HepG2 (cell line): ENCODE measurements around the gene MAP1B. TPM values are rescaled to one million over a fixed set of nuclear protein-coding genes. Genes with fewer than 3 reads are reported as not detected.

Experiments
- CBFB ChIP-seq: sonication (generic); formaldehyde crosslinking; IDR thresholded peaks from 2 replicates; pipeline ENCODE4 v1.4.0; 2020; ENCODE audit warnings: missing genetic modification reagents
- DPF2 ChIP-seq: sonication (generic); formaldehyde crosslinking; IDR thresholded peaks from 2 replicates; pipeline ENCODE4 v1.4.0; 2020; ENCODE audit warnings: mild to moderate bottlenecking, low read depth, missing genetic modification reagents, borderline replicate concordance
- EED ChIP-seq: sonication (generic); formaldehyde crosslinking; IDR thresholded peaks from 2 replicates; pipeline ENCODE4 v1.5.0; 2020; ENCODE audit warnings: mild to moderate bottlenecking, missing genetic modification reagents
- IKZF4 ChIP-seq: sonication (generic); formaldehyde crosslinking; IDR thresholded peaks from 2 replicates; pipeline ENCODE4 v1.5.1; 2020; ENCODE audit warnings: borderline replicate concordance, mild to moderate bottlenecking, low read depth, missing genetic modification reagents; ENCODE audit errors: not compliant biosample characterization
- MAFF ChIP-seq: IDR thresholded peaks from 2 replicates; pipeline ENCODE4 v1.6.1; 2011; ENCODE audit warnings: low read depth, low read length, improper control_type of control experiment
- MTF2 ChIP-seq: sonication (generic); formaldehyde crosslinking; IDR thresholded peaks from 2 replicates; pipeline ENCODE4 v1.5.0; 2020; ENCODE audit warnings: missing genetic modification reagents, borderline replicate concordance
- NRL ChIP-seq: sonication (generic); formaldehyde crosslinking; IDR thresholded peaks from 2 replicates; pipeline ENCODE4 v1.5.0; 2020; ENCODE audit warnings: missing genetic modification reagents, mild to moderate bottlenecking, moderate library complexity, borderline replicate concordance
- PHF8 ChIP-seq: sonication (generic); formaldehyde crosslinking; IDR thresholded peaks from 2 replicates; pipeline ENCODE4 v1.5.0; 2020; ENCODE audit warnings: missing genetic modification reagents
- PRDM15 ChIP-seq: sonication (generic); formaldehyde crosslinking; IDR thresholded peaks from 2 replicates; pipeline ENCODE4 v1.4.0; 2020; ENCODE audit warnings: missing genetic modification reagents
- STAG1 ChIP-seq: sonication (generic); formaldehyde crosslinking; IDR thresholded peaks from 2 replicates; pipeline ENCODE4 v1.4.0; 2020; ENCODE audit warnings: missing genetic modification reagents
- ZHX1 ChIP-seq: sonication (generic); formaldehyde crosslinking; IDR thresholded peaks from 2 replicates; pipeline ENCODE4 v1.8.1; 2022; ENCODE audit warnings: low read depth, mild to moderate bottlenecking, missing genetic modification reagents
- ZNF235 ChIP-seq: sonication (generic); formaldehyde crosslinking; IDR thresholded peaks from 2 replicates; pipeline ENCODE4 v1.8.1; 2023; ENCODE audit warnings: mild to moderate bottlenecking, missing genetic modification reagents, borderline replicate concordance
- ZUFSP ChIP-seq: sonication (generic); formaldehyde crosslinking; IDR thresholded peaks from 2 replicates; pipeline ENCODE4 v1.9.0; 2021; ENCODE audit warnings: missing genetic modification reagents, mild to moderate bottlenecking, borderline replicate concordance
- polyA plus RNA-seq, 8 experiments: library from polyadenylated mRNA; depleted of rRNA in 3 of 8; stranded (reverse) in 7 of 8; unstranded in 1 of 8; fragments of >200 nt; fragmentation: Illumina TruSeq in 4 of 8; extraction: Trizol in 4 of 8; gene quantifications; 2 replicates each; pipeline versions ENCODE4 v1.2.1 to v1.2.3, GENCODE V29; 2011 to 2016; ENCODE audit warnings: low read depth in 4 of 8, missing spikeins in 1 of 8, mixed read lengths in 1 of 8; ENCODE audit not compliant: insufficient read depth in 1 of 8
- total RNA-seq, 5 experiments: library from RNA; depleted of rRNA; stranded (reverse); fragments of >200 nt; fragmentation: Illumina TruSeq; extraction: Trizol; gene quantifications; 2 replicates each; pipeline ENCODE4 v1.2.3, GENCODE V29; 2016; ENCODE audit warnings: low read depth in 1 of 5

The MAP1B gene
- total and polyA plus RNA-seq, 2 of the 13 experiments (the other 11 are each of a cell fraction or from before 2014, with no cell fraction given) = 3.3 to 6.2 TPM

- no peak for TF ChIP-seq PHF8 (CRISPR knock-in tag)
- no peak for TF ChIP-seq MTF2 (CRISPR knock-in tag)
- no peak for TF ChIP-seq ZUFSP (CRISPR knock-in tag)
- no peak for TF ChIP-seq IKZF4 (CRISPR knock-in tag)
- no peak for TF ChIP-seq ZNF235
- TF ChIP-seq ZHX1 (CRISPR knock-in tag) = no peak
- peak; percentile 52 for TF ChIP-seq STAG1
- TF ChIP-seq DPF2 (CRISPR knock-in tag) = no peak
- TF ChIP-seq MAFF = no peak
- peak; percentile 88 for TF ChIP-seq PRDM15 (CRISPR knock-in tag)
- no peak for TF ChIP-seq EED
- no peak for TF ChIP-seq CBFB (CRISPR knock-in tag)
- TF ChIP-seq NRL (CRISPR knock-in tag) = no peak
These were observed 137.6 kb downstream of the MAP1B start (continued) for GRCh38 chr5:72244862-72245371.
